Left ventricle myocardium inferior (tissue), 1 donor: ENCODE measurements around the gene MTHFSD. TPM values are rescaled to one million over a fixed set of nuclear protein-coding genes. Genes with fewer than 3 reads are reported as not detected.

Experiments used
- DNase-seq: peaks from one replicate; pipeline ENCODE4 v3.0.0-alpha.2; 2020
- H3K27ac ChIP-seq: fragments of 200-600 bp; replicated peaks from 2 replicates; pipeline ENCODE4 v1.8.0; 2021
- H3K27me3 ChIP-seq: fragments of 200-600 bp; 2 replicates; pipeline ENCODE4 v1.8.0; 2021; ENCODE audit warnings: low read depth
- H3K36me3 ChIP-seq: fragments of 200-600 bp; 2 replicates; pipeline ENCODE4 v1.8.0; 2021
- H3K4me1 ChIP-seq: fragments of 200-600 bp; 2 replicates; pipeline ENCODE4 v1.8.0; 2021
- H3K4me3 ChIP-seq: fragments of 200-600 bp; 2 replicates; pipeline ENCODE4 v1.8.0; 2021; ENCODE audit warnings: mild to moderate bottlenecking, moderate library complexity
- H3K9me3 ChIP-seq: fragments of 200-600 bp; replicated peaks from 2 replicates; pipeline ENCODE4 v1.8.0; 2021
- CTCF ChIP-seq: fragments of 200-600 bp; IDR thresholded peaks from 2 replicates; pipeline ENCODE4 v1.8.0; 2021; ENCODE audit warnings: antibody characterized with exemption, mild to moderate bottlenecking, borderline replicate concordance
- intact Hi-C: fragments of 100-400 bp; cut with micrococcal nuclease; formaldehyde crosslinking; loops from one replicate; pipeline ENCODE4 v1.11.0; 2022
- total RNA-seq: library from RNA; stranded (reverse); fragmentation: NEBNext Ultra II Directional; extraction: Animal tissue kit (Norgen Biotek cat#: 25700); gene quantifications from one replicate; pipeline ENCODE4 v1.2.1, GENCODE V29; 2021
- donor health status: DM: no; HTN: yes; CAD: no; lungs with severe emphysema.

The MTHFSD gene
- total RNA-seq, 1 donor from 2014 or later = 10.2 TPM

- Histone ChIP-seq H3K36me3 (no peaks in the 10 kb centered on the region), H3K4me1 (peaks cover 49% of the 10 kb centered on the region), H3K4me3 (peak overlapping the region; percentile 66), H3K27me3 (peaks cover 98% of the 10 kb centered on the region), H3K27ac (peak overlapping the region; percentile 88), H3K9me3 (no peaks in the 10 kb centered on the region)
- DNase-seq = no peak
- no peak for TF ChIP-seq CTCF
- intact Hi-C loops = no loop called here
Measured at GRCh38 chr16:86576591-86577313, 21.7 kb upstream of the MTHFSD start.

- peaks cover 100% of the 10 kb centered on the region for H3K27me3 ChIP-seq
- no peaks in the 10 kb centered on the region for H3K9me3 ChIP-seq
- H3K4me1 ChIP-seq = peaks cover 52% of the 10 kb centered on the region
- no peaks in the 10 kb centered on the region for H3K36me3 ChIP-seq
- H3K4me3 ChIP-seq = peak overlapping the region; percentile 66
- H3K27ac ChIP-seq = peak overlapping the region; percentile 88
- peak; percentile 86 for DNase-seq
- TF ChIP-seq CTCF = peak; percentile 73
- intact Hi-C loops = no loop called here
Measured at GRCh38 chr16:86575754-86576557, 20.9 kb upstream of the MTHFSD start.

GRCh38 chr16:86575095-86575685 lies 20.2 kb upstream of the MTHFSD start:
- intact Hi-C loops = no loop called here
- Histone ChIP-seq H3K27ac (peak overlapping the region; percentile 88), H3K27me3 (peaks cover 100% of the 10 kb centered on the region), H3K4me1 (peaks cover 52% of the 10 kb centered on the region), H3K4me3 (peak overlapping the region; percentile 66), H3K36me3 (no peaks in the 10 kb centered on the region), H3K9me3 (no peaks in the 10 kb centered on the region)
- TF ChIP-seq CTCF = no peak
- no peak for DNase-seq

- Histone ChIP-seq H3K9me3 (no peaks in the 10 kb centered on the region), H3K27me3 (peaks cover 100% of the 10 kb centered on the region), H3K4me1 (peaks cover 51% of the 10 kb centered on the region), H3K27ac (peak overlapping the region; percentile 88), H3K4me3 (no peak overlapping the region), H3K36me3 (no peaks in the 10 kb centered on the region)
- no peak for TF ChIP-seq CTCF
- no peak for DNase-seq
- intact Hi-C loops = no loop called here
Measured at GRCh38 chr16:86574646-86575045, 19.6 kb upstream of the MTHFSD start.

GRCh38 chr16:86573646-86574508 lies 18.8 kb upstream of the MTHFSD start:
- H3K4me1 ChIP-seq = peaks cover 46% of the 10 kb centered on the region
- no peaks in the 10 kb centered on the region for H3K36me3 ChIP-seq
- H3K27ac ChIP-seq = peak overlapping the region; percentile 88
- no peak for DNase-seq
- no peak for TF ChIP-seq CTCF
- intact Hi-C loops = no loop called here
- H3K27me3 ChIP-seq = peaks cover 100% of the 10 kb centered on the region
- no peaks in the 10 kb centered on the region for H3K9me3 ChIP-seq
- H3K4me3 ChIP-seq = no peak overlapping the region
